Measurements from ENCODE around the gene NR1H3. TPM values are rescaled to one million over a fixed set of nuclear protein-coding genes. Genes with fewer than 3 reads are reported as not detected.
A peak's percentile ranks its signal among the peaks of the same experiment; 100 is the strongest.
"Not testable (repeated sequence)": the region's sequence is repeated elsewhere in the genome, so short reads cannot be mapped to it uniquely, and the experiment has no call there.

NR1H3 gene
- total RNA-seq, result 10 to 100 TPM; 11.3 to 26.0 (median 13.5) TPM
- 15.2 TPM for total RNA-seq (2013)

GRCh38 chr11:47257517-47258316 is at the start of gene NR1H3:
Gene NR1H3 (plus strand): TSS chr11:47257996. CDS start chr11:47259217, 1,221 bp downstream.
- no peaks in the 10 kb centered on the region for H3K9me3 Mint-ChIP-seq
- peaks cover 33% of the 10 kb centered on the region for H3K4me1 ChIP-seq (ENCODE audit: control insufficient read depth, insufficient read depth, low read length)
- peak; percentile 52 for TF ChIP-seq CTCF (IDR thresholded peaks at IDR 0.05)
- DNase-seq, result peak; percentile 30 to 34
- no peaks in the 10 kb centered on the region for H3K9me3 ChIP-seq (ENCODE audit: control insufficient read depth, insufficient read depth, low read length)
- no peaks in the 10 kb centered on the region for H3K36me3 ChIP-seq (ENCODE audit: control insufficient read depth, insufficient read depth, low read length)
- intact Hi-C loops (cut with micrococcal nuclease), result loop anchor here (5.0 kb wide), 1 partner anchor 150 kb away; the partner anchor contains the start of gene SLC39A13
- H3K4me1 Mint-ChIP-seq, result peaks cover 22 to 29% of the 10 kb centered on the region in 2 donors
- H3K27ac Mint-ChIP-seq, result peak within 1 kb of the TSS; percentile 75 to 91
- no peaks in the 10 kb centered on the region for H3K27me3 Mint-ChIP-seq (ENCODE audit: low read depth in 2 of 2)
- peak within 1 kb of the TSS; percentile 86 for H3K4me3 Mint-ChIP-seq
- peak; percentile 57 to 84 (median 82) for ATAC-seq
- WGBS (ENCODE audit: insufficient coverage), result 23% methylated on average over 14 of the region's 15 CpGs
- H3K36me3 Mint-ChIP-seq, result no peaks in the 10 kb centered on the region
- peak within 1 kb of the TSS; percentile 14 for H3K4me3 ChIP-seq (ENCODE audit: low read length)
- no peaks in the 10 kb centered on the region for H3K27me3 ChIP-seq (ENCODE audit: control insufficient read depth, insufficient read depth, low read length)
- H3K27ac ChIP-seq (ENCODE audit: low read length), result peak within 1 kb of the TSS; percentile 18

GRCh38 chr11:47208008-47208552 is 49.7 kb upstream of the NR1H3 start:
- H3K4me1 Mint-ChIP-seq; H3K36me3 ChIP-seq (ENCODE audit: control insufficient read depth, insufficient read depth, low read length); H3K4me3 ChIP-seq (ENCODE audit: low read length); H3K4me3 Mint-ChIP-seq; ATAC-seq; H3K27ac ChIP-seq (ENCODE audit: low read length); H3K4me1 ChIP-seq (ENCODE audit: control insufficient read depth, insufficient read depth, low read length); H3K27ac Mint-ChIP-seq; H3K27me3 ChIP-seq (ENCODE audit: control insufficient read depth, insufficient read depth, low read length); intact Hi-C loops (cut with micrococcal nuclease); H3K9me3 Mint-ChIP-seq; H3K9me3 ChIP-seq (ENCODE audit: control insufficient read depth, insufficient read depth, low read length); DNase-seq; H3K36me3 Mint-ChIP-seq; H3K27me3 Mint-ChIP-seq (ENCODE audit: low read depth in 2 of 2): not testable (repeated sequence)
- 95% methylated on average over 13 of the region's 13 CpGs for WGBS (ENCODE audit: insufficient coverage)

- H3K9me3 Mint-ChIP-seq, result no peaks in the 10 kb centered on the region
- no peak for TF ChIP-seq CTCF (IDR thresholded peaks at IDR 0.05)
- Histone ChIP-seq H3K4me3 (ENCODE audit: low read length) (no peak overlapping the region), H3K9me3 (ENCODE audit: control insufficient read depth, insufficient read depth, low read length) (no peaks in the 10 kb centered on the region), H3K4me1 (ENCODE audit: control insufficient read depth, insufficient read depth, low read length) (peaks cover 1% of the 10 kb centered on the region), H3K27me3 (ENCODE audit: control insufficient read depth, insufficient read depth, low read length) (no peaks in the 10 kb centered on the region), H3K36me3 (ENCODE audit: control insufficient read depth, insufficient read depth, low read length) (no peaks in the 10 kb centered on the region), H3K27ac (ENCODE audit: low read length) (no peak overlapping the region)
- ATAC-seq (no peak), DNase-seq (no peak)
- intact Hi-C loops (cut with micrococcal nuclease), result no loop called here
- 92% methylated on average over 5 of the region's 5 CpGs for WGBS (ENCODE audit: insufficient coverage)
- peaks cover 0 to 3% of the 10 kb centered on the region in 2 donors for H3K27me3 Mint-ChIP-seq (ENCODE audit: low read depth in 2 of 2)
- no peak overlapping the region for H3K27ac Mint-ChIP-seq
- H3K4me1 Mint-ChIP-seq, result peaks cover 0 to 2% of the 10 kb centered on the region in 2 donors
- H3K4me3 Mint-ChIP-seq, result no peak overlapping the region
- no peaks in the 10 kb centered on the region for H3K36me3 Mint-ChIP-seq
These were observed 49.2 kb upstream of the NR1H3 start for GRCh38 chr11:47208628-47209027.

- no peaks in the 10 kb centered on the region for H3K36me3 ChIP-seq (ENCODE audit: control insufficient read depth, insufficient read depth, low read length)
- ATAC-seq (no peak), DNase-seq (no peak)
- intact Hi-C loops (cut with micrococcal nuclease), result no loop called here
- peaks cover 24 to 31% of the 10 kb centered on the region in 2 donors for H3K4me1 Mint-ChIP-seq
- H3K9me3 ChIP-seq (ENCODE audit: control insufficient read depth, insufficient read depth, low read length), result no peaks in the 10 kb centered on the region
- peaks cover 32% of the 10 kb centered on the region for H3K4me1 ChIP-seq (ENCODE audit: control insufficient read depth, insufficient read depth, low read length)
- no peak overlapping the region for H3K27ac ChIP-seq (ENCODE audit: low read length)
- no peak overlapping the region for H3K4me3 Mint-ChIP-seq
- H3K9me3 Mint-ChIP-seq, result no peaks in the 10 kb centered on the region
- no peaks in the 10 kb centered on the region for H3K27me3 Mint-ChIP-seq (ENCODE audit: low read depth in 2 of 2)
- TF ChIP-seq CTCF (IDR thresholded peaks at IDR 0.05), result no peak
- whole genome bisulfite sequencing (ENCODE audit: insufficient coverage), result 96% methylated on average over 12 of the region's 12 CpGs
- no peak overlapping the region for H3K4me3 ChIP-seq (ENCODE audit: low read length)
- H3K27ac Mint-ChIP-seq, result no peak overlapping the region
- no peaks in the 10 kb centered on the region for H3K36me3 Mint-ChIP-seq
- H3K27me3 ChIP-seq (ENCODE audit: control insufficient read depth, insufficient read depth, low read length), result no peaks in the 10 kb centered on the region
These were observed 44.9 kb upstream of the NR1H3 start for GRCh38 chr11:47212938-47213337.
